ENCODE results near the gene PKN1.

DNA sequence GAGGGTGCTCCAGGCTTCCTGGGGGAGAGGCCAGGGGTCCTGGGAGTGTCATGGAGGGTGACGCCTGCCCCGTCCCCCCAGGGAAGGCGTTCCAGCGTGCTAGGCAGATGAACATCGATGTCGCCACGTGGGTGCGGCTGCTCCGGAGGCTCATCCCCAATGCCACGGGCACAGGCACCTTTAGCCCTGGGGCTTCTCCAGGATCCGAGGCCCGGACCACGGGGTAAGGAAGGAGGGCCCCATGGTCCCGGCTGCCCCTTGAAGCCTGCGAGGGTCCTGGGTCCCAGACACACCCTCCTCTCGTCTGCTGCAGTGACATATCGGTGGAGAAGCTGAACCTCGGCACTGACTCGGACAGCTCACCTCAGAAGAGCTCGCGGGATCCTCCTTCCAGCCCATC lies 30.6 kb downstream of the PKN1 start:
- TF ChIP-seq, protein P1, sequence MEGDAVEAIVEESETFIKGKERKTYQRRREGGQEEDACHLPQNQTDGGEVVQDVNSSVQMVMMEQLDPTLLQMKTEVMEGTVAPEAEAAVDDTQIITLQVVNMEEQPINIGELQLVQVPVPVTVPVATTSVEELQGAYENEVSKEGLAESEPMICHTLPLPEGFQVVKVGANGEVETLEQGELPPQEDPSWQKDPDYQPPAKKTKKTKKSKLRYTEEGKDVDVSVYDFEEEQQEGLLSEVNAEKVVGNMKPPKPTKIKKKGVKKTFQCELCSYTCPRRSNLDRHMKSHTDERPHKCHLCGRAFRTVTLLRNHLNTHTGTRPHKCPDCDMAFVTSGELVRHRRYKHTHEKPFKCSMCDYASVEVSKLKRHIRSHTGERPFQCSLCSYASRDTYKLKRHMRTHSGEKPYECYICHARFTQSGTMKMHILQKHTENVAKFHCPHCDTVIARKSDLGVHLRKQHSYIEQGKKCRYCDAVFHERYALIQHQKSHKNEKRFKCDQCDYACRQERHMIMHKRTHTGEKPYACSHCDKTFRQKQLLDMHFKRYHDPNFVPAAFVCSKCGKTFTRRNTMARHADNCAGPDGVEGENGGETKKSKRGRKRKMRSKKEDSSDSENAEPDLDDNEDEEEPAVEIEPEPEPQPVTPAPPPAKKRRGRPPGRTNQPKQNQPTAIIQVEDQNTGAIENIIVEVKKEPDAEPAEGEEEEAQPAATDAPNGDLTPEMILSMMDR (IDR thresholded peaks at IDR 0.05) = no peak
- TF ChIP-seq POLR2AphosphoS5 (IDR thresholded peaks at IDR 0.05) (no peak), EP300 (IDR thresholded peaks at IDR 0.05) (no peak), POLR2A (IDR thresholded peaks at IDR 0.05) (no peak)

Data from stomach (tissue), 4 donors.